ENCODE measurements around the gene IQCM.

The IQCM gene

GRCh38 chr4:149795256-149795655 lies 20.4 kb downstream of the IQCM start:
- no peak overlapping the region for H3K4me3 ChIP-seq (ENCODE audit: low read depth, low read length)
- TF ChIP-seq CTCF (IDR thresholded peaks at IDR 0.05; ENCODE audit: low read depth, low read length), result no peak

GRCh38 chr4:149794352-149794751 lies 21.3 kb downstream of the IQCM start:
- no peak for TF ChIP-seq CTCF (IDR thresholded peaks at IDR 0.05; ENCODE audit: low read depth, low read length)
- no peak overlapping the region for H3K4me3 ChIP-seq (ENCODE audit: low read depth, low read length)

- no peak overlapping the region for H3K4me3 ChIP-seq (ENCODE audit: low read depth, low read length)
- no peak for TF ChIP-seq CTCF (IDR thresholded peaks at IDR 0.05; ENCODE audit: low read depth, low read length)
These were observed 22.2 kb downstream of the IQCM start for GRCh38 chr4:149793459-149793858.

- TF ChIP-seq CTCF (IDR thresholded peaks at IDR 0.05; ENCODE audit: low read depth, low read length), result no peak
These were observed 23.8 kb downstream of the IQCM start for GRCh38 chr4:149791851-149792250.

GRCh38 chr4:149790172-149790907 lies 25.3 kb downstream of the IQCM start:
- no peak for TF ChIP-seq CTCF (IDR thresholded peaks at IDR 0.05; ENCODE audit: low read depth, low read length)

More at GRCh38 chr4:149791851-149792250, 23.8 kb downstream of the IQCM start:
- no peak overlapping the region for H3K4me3 ChIP-seq (ENCODE audit: low read depth, low read length)

GRCh38 chr4:149788300-149788699 lies 27.3 kb downstream of the IQCM start:
- H3K4me3 ChIP-seq (ENCODE audit: low read depth, low read length), result no peak overlapping the region
- TF ChIP-seq CTCF (IDR thresholded peaks at IDR 0.05; ENCODE audit: low read depth, low read length), result no peak

More at GRCh38 chr4:149790172-149790907, 25.3 kb downstream of the IQCM start:
- no peak overlapping the region for H3K4me3 ChIP-seq (ENCODE audit: low read depth, low read length)

GRCh38 chr4:149785696-149786431 lies 29.8 kb downstream of the IQCM start:
- no peak overlapping the region for H3K4me3 ChIP-seq (ENCODE audit: low read depth, low read length)
- TF ChIP-seq CTCF (IDR thresholded peaks at IDR 0.05; ENCODE audit: low read depth, low read length), result no peak

All from WI38 (cell line).